ENCODE measurements around the gene ENDOG. TPM values are rescaled to one million over a fixed set of nuclear protein-coding genes. Genes with fewer than 3 reads are reported as not detected.

Gene ENDOG
- total RNA-seq, 4 donors from 2014 or later: 9.9 to 53.6 (median 40.5) TPM

GRCh38 chr9:128802482-128802881 lies 15.8 kb upstream of the ENDOG start:
- TF ChIP-seq POLR2A (IDR thresholded peaks at IDR 0.05): no peak
- no peak for TF ChIP-seq CTCF (IDR thresholded peaks at IDR 0.05)
- Histone ChIP-seq H3K27ac (no peak overlapping the region), H3K27me3 (no peaks in the 10 kb centered on the region), H3K4me3 (no peak overlapping the region), H3K4me1 (no peaks in the 10 kb centered on the region), H3K9me3 (no peaks in the 10 kb centered on the region), H3K36me3 (peaks cover 0 to 95% (median 0%) of the 10 kb centered on the region in 3 donors)
- no peak for DNase-seq

- H3K4me3 ChIP-seq: no peak overlapping the region
- no peaks in the 10 kb centered on the region for H3K9me3 ChIP-seq
- H3K27ac ChIP-seq: no peak overlapping the region
- TF ChIP-seq POLR2A (IDR thresholded peaks at IDR 0.05) (no peak), CTCF (IDR thresholded peaks at IDR 0.05) (no peak)
- H3K36me3 ChIP-seq: peaks cover 0 to 72% (median 0%) of the 10 kb centered on the region in 3 donors
- H3K27me3 ChIP-seq: no peaks in the 10 kb centered on the region
- H3K4me1 ChIP-seq: no peaks in the 10 kb centered on the region
- no peak for DNase-seq
Measured at GRCh38 chr9:128805661-128806060, 12.6 kb upstream of the ENDOG start.

GRCh38 chr9:128807827-128808226 lies 10.5 kb upstream of the ENDOG start:
- H3K9me3 ChIP-seq: no peaks in the 10 kb centered on the region
- no peaks in the 10 kb centered on the region for H3K4me1 ChIP-seq
- no peak for TF ChIP-seq POLR2A (IDR thresholded peaks at IDR 0.05)
- TF ChIP-seq CTCF (IDR thresholded peaks at IDR 0.05): no peak
- no peaks in the 10 kb centered on the region for H3K27me3 ChIP-seq
- H3K27ac ChIP-seq: no peak overlapping the region
- H3K4me3 ChIP-seq: no peak overlapping the region
- no peak for DNase-seq
- H3K36me3 ChIP-seq: peaks cover 0 to 51% (median 0%) of the 10 kb centered on the region in 3 donors

GRCh38 chr9:128808543-128808942 lies 9.8 kb upstream of the ENDOG start:
- no peaks in the 10 kb centered on the region for H3K4me1 ChIP-seq
- no peak for DNase-seq

GRCh38 chr9:128809036-128809599 lies 9.2 kb upstream of the ENDOG start:
- TF ChIP-seq CTCF (IDR thresholded peaks at IDR 0.05): no peak
- TF ChIP-seq POLR2A (IDR thresholded peaks at IDR 0.05): no peak
- no peak for DNase-seq
- H3K9me3 ChIP-seq: no peaks in the 10 kb centered on the region
- H3K27me3 ChIP-seq: no peaks in the 10 kb centered on the region
- no peaks in the 10 kb centered on the region for H3K4me1 ChIP-seq
- H3K27ac ChIP-seq: no peak overlapping the region
- H3K36me3 ChIP-seq: peaks cover 0 to 38% (median 0%) of the 10 kb centered on the region in 3 donors
- no peak overlapping the region for H3K4me3 ChIP-seq

More at GRCh38 chr9:128808543-128808942, 9.8 kb upstream of the ENDOG start:
- H3K27ac ChIP-seq: no peak overlapping the region
- H3K4me3 ChIP-seq: no peak overlapping the region
- TF ChIP-seq POLR2A (IDR thresholded peaks at IDR 0.05): no peak
- TF ChIP-seq CTCF (IDR thresholded peaks at IDR 0.05): no peak
- H3K36me3 ChIP-seq: peaks cover 0 to 44% (median 0%) of the 10 kb centered on the region in 3 donors
- H3K9me3 ChIP-seq: no peaks in the 10 kb centered on the region
- H3K27me3 ChIP-seq: no peaks in the 10 kb centered on the region

Data from Peyer's patch (tissue), 4 donors.